Measurements from ENCODE around the gene ZNF506. TPM values are rescaled to one million over a fixed set of nuclear protein-coding genes. Genes with fewer than 3 reads are reported as not detected.

ZNF506 gene
- total RNA-seq: 1.3 and 4.4 TPM in 2 replicates

GRCh38 chr19:19821366-19821951 is at the start of gene ZNF506:
ZNF506 (minus strand) TSS chr19:19821750; CDS start chr19:19821603, 147 bp downstream.

GRCh38 chr19:19865750-19866610 is 44.4 kb upstream of the ZNF506 start, which contains the start of gene ZNF253:
ZNF253 (plus strand) TSS chr19:19865882; CDS start chr19:19865997, 115 bp downstream.

Other genes starting within 250 kb of the ZNF506 start
- not detected in 2 replicates for gene PBX4, start 203.1 kb downstream of the ZNF506 start, total RNA-seq
- gene LPAR2, start 193.5 kb downstream of the ZNF506 start, total RNA-seq: 0.30 and 0.32 TPM in 2 replicates
- gene GMIP, start 178.1 kb downstream of the ZNF506 start, total RNA-seq: 4.3 and 10.7 TPM in 2 replicates
- 21.6 and 49.7 TPM in 2 replicates for gene ATP13A1, start 158.1 kb downstream of the ZNF506 start, total RNA-seq
- gene ZNF101, start 152.9 kb downstream of the ZNF506 start, total RNA-seq: 8.1 and 13.4 TPM in 2 replicates
- 4.9 and 5.3 TPM in 2 replicates for gene ZNF14, start 88.6 kb downstream of the ZNF506 start, total RNA-seq
- 2.9 and 7.4 TPM in 2 replicates for gene ZNF253, start 44.1 kb upstream of the ZNF506 start, total RNA-seq
- gene ZNF93, start 79.2 kb upstream of the ZNF506 start, total RNA-seq: 5.5 and 9.6 TPM in 2 replicates
- gene ZNF682, start 217.8 kb upstream of the ZNF506 start, total RNA-seq: 0.65 and 2.1 TPM in 2 replicates

All from epithelial cell of umbilical artery (primary cell).